DMS79 (cell line): ENCODE measurements around the gene ANO5.

ENCODE experiments used
- DNase-seq: peaks from one replicate; lab custom pipeline; 2025; lab: John Stamatoyannopoulos, UW

Gene ANO5, protein sequence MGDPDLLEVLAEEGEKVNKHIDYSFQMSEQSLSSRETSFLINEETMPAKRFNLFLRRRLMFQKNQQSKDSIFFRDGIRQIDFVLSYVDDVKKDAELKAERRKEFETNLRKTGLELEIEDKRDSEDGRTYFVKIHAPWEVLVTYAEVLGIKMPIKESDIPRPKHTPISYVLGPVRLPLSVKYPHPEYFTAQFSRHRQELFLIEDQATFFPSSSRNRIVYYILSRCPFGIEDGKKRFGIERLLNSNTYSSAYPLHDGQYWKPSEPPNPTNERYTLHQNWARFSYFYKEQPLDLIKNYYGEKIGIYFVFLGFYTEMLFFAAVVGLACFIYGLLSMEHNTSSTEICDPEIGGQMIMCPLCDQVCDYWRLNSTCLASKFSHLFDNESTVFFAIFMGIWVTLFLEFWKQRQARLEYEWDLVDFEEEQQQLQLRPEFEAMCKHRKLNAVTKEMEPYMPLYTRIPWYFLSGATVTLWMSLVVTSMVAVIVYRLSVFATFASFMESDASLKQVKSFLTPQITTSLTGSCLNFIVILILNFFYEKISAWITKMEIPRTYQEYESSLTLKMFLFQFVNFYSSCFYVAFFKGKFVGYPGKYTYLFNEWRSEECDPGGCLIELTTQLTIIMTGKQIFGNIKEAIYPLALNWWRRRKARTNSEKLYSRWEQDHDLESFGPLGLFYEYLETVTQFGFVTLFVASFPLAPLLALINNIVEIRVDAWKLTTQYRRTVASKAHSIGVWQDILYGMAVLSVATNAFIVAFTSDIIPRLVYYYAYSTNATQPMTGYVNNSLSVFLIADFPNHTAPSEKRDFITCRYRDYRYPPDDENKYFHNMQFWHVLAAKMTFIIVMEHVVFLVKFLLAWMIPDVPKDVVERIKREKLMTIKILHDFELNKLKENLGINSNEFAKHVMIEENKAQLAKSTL

DNA sequence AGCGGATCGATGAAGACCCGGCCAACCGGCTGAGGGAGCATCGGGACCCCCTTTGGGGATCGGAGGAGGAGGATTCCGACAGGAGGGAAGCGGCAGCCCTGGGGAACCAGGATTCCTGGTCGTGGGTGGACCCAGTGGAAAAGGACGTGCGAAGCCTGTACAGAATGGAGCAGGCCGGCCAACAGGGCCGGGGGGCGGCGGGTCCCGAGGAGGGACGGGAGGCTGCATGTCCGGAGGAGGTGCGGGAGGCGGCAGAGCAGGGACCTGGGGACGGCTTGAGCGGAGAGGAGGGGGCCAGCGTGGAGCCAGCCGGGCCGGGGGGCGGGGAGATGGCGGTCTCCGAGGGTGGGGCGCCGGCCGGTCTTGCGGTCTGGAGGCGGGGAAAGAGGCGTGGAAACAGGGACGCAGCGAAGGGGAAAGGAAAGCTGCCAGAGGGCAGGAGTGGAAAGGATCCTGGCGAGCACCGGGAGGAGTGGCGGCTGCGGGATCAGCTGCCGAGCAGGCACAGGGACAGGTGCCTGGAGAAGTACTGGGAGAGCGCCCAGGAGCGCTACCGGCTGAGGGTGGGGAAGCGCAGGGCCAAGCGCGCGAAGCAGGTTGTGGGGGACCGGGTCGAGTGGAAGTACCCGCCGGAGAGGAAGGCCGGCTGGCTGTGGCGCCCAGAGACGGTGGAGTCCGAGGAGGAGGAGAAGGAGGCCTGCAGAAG is at the start of gene ANO5:
TSS of gene ANO5 (plus strand) at position 444 of the 706 bp plus-strand sequence. CDS start 408 bp downstream, outside the sequence.
- DNase-seq: peak; percentile 45

DNA sequence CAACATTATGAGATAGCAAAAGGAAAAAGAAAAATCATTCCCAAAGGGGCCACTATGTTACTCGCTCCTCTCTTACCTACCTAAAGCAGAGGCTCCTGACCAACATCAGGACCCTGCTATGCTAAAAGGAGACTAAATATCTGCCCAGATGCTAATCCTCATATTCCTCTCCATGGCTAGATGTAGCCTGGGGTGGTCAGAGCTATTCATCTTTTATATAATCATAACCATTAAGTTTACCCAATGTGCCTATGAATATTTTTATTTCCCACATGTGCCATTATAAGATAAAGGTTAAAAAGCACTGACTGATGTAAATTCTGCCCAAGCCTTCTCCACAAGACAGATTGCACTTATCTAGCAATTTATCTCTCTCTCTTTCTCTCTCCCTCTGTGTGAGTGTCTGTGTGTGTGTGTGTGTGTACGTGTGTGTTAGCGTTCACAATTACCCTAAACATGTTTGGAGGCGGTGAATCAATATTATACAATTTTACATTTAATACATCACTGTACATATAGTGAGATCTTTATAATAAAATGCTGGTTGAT is 41.2 kb upstream of the ANO5 start:
- no peak for DNase-seq

DNA sequence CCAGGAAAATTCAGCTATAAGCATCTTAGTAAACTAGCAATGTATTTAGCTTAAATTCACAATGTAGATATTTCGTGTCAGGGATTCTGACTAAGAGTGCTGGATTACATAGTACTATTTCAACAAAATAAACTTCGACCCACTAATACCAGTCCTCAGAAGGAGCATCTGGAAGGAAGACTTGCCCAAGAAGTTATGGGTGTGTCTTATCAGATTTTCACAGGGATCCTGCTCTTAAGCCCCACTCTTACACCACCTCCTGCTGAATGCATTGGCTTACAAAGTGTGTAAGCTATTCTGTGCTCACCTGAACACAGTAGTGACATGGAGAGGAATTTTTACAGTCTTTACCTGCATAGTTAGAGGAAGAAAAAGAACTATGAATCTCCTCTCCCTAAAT is 35.4 kb upstream of the ANO5 start:
- DNase-seq: no peak

DNA sequence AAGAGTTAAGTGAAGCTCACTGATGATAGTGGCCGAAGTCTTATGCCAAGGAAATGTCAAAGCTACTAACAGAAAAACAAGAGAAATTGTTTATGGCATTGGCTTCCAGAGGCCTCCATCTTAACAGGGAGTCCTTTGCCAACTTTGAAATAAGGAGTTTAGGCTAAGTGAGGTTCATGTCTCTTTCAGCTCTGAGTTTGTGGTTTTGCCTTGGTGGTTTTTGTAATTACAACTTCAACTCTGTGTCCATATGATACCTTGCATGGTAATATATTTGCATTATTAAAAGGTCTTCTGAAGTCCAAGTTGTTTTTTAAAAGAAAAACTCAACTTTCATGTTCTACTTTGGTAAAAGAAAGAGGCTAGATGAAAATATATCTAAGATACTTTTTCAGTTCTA is 31.4 kb upstream of the ANO5 start:
- DNase-seq: no peak

GRCh38 chr11:22162756-22163155 is 30.1 kb upstream of the ANO5 start:
- DNase-seq: no peak

DNA sequence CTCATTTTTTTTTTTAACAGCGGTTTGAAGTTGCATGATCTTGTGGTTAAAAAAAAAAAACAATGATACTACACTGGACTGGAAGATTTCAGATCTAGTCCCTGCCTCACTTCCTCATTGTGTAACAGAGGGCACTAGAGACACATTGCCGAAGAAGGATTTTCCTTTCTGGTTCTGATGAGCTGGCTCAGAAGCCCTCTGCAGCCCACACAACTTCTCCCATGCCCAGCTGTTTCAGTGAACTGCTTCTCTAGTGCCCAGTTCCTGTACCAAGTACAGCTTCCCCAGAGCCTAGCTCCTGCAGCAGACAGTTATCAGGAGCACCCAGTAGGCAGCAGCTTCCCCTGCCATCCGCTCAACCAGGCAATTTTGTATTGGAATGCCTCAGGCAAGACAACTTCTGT is 29.5 kb upstream of the ANO5 start:
- DNase-seq: no peak

DNA sequence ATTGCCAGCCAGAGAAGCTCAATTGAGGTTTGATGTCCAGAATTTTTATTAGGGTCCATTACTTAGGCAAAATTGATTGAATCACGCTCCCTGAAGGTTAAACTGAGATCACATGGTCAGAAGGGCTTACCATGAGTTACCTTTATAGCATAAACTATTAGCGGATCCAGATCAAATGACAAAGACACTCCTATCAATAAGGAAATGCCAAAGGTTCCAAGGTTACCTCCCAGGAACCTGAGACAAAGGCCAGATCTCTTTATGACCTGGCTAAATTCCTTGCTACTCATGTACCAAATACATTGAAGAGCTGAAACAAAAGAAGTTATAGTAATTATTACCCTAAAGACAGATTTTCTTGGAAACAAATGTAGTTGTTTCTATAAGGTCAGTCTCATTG is 27.8 kb upstream of the ANO5 start:
- DNase-seq: no peak

DNA sequence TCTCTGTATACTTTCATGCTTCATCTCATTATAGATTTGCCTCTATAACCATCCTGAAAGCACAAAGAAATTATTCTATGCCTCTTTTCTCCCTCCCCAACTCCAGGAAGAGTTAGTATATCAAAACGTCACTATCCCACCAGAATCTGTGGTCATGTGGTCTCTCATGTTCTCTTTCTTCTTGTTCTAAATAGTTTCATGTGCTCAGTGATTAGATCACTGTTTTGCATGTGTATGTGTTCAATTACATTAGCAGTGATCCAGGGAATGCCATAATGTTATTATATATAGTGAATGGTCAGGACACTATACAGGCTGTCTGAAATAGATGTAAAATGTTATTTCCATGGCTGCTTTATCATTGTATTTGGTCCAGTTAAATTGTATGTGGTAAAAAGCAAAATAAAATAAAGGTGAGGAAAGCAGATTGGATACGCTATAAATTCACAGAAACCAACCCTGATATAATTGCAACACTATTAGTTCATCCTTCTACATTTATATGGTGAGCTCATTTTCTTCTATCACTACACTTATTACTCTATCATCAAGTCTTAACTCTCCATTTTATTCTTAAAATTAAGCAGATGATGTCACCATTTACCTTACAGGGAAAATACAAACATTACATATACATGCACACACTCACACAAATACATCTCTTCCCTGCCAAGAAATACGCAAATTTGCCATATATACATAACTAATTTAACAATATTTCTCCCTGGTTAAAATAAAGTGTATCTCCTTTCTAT is 26.9 kb upstream of the ANO5 start:
- no peak for DNase-seq

DNA sequence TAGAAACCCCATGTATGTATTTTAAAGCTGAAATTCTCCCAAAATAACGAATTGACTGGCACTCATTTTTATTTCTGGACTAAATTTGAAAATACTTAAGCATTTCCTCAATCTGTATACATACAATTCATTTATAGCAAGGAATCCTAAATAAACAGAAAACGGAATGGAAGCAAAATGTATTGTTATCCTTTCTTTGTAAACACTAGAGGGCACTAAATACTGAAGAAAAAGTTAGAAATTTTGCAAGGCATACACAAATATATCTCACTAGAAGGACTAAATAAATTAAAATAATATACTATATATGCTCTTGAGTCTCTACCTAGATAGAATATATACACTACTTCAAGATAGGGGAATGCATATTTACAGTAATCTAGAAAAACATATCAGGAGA is 23.1 kb upstream of the ANO5 start:
- DNase-seq: peak; percentile 32

DNA sequence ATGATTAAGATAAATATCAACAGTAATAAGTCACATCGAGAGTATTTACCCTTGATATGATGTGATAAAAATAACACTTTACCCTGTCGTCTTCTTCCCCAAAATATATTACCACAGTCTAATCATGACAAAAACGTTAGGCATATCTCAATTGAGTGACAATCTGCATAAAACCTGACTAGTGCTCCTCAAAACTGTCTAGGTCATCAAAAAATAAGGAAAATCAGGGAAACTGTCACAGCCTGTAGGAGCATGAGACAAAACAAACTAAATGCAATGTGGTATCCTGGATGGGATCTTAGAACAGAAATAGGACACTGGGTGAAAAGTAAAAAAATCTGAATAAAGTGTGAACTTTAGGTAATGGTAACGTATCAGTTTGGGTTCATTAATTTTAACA is 19.4 kb upstream of the ANO5 start:
- DNase-seq: no peak

- DNase-seq: no peak
These were observed 15.7 kb upstream of the ANO5 start for GRCh38 chr11:22177186-22177585.

- no peak for DNase-seq
These were observed 13.3 kb upstream of the ANO5 start for GRCh38 chr11:22179626-22180025.

- no peak for DNase-seq
These were observed 12.8 kb upstream of the ANO5 start for GRCh38 chr11:22180131-22180530.

DNA sequence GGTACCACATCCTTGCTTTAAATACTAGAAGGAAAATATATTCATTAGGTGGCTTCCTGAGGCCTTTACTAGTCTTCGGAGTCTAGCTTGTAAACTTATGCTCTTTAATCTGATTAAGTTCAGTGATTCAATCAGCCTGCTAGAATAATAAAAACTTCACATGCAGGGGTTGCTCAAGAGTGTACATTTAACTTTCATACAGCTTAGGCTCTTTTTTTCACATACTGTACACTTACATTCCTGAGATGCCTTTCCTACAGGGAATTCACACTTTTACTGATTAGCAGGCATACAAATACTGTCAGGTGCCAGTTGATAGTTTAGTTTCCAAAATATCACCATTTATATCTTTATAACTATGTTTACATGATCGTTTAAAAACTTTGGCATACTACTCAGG is 3.2 kb upstream of the ANO5 start:
- no peak for DNase-seq

GRCh38 chr11:22190827-22191463 is 1.9 kb upstream of the ANO5 start:
- DNase-seq: no peak

DNA sequence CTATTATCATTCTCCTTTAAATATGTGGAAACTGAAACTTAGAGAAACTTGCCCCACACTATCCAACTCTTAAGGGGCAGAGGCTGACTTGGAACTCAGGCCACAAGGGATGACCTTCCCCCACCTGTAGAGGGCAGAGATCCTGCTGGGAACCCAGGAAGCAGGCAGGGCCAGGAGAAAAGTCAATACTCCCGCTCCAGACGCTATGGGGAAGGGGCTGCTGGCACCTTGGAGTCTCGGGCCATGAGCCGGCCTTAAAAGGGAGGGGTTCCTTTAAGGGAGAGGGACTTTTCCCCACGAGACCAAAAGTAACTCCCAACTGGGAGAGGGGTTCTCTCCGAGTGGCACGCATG is 620 bp upstream of the ANO5 start:
- no peak for DNase-seq

DNA sequence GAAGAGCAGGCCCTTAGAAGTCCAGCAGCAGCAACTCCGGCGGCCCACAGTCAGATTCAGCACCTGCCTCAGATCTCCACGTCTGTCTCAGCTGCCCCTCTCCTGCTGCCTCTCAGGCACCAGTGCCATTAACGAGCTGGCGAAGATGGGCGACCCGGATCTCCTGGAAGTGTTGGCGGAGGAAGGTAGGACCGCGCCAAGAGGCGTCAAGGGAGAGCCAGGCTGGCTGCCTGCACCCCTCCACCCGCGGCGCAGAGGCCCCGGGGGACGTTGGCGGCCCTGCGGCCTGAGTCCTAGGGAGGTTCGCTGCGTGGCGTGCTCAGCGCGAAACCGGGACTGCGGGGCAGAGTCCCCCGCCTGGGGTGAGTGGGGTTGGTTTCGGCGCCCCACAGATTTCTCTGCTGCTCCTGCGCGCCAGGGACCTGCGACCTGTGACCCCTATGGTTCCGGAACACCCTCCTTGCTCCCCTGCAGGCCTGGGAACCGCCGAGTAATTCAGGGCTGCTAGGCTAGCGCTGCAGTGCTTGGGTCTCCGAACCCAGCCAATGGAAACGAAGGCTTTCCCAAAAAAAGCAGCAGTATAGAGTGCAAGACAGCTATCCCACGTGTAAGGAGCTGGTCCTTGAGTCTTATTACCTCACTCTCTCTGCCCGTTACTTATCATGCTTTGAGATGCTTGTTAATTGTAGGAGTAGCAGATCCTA is 615 bp downstream of the ANO5 start:
- DNase-seq: peak; percentile 39

- DNase-seq: no peak
These were observed 1.4 kb downstream of the ANO5 start for GRCh38 chr11:22194306-22194705.

DNA sequence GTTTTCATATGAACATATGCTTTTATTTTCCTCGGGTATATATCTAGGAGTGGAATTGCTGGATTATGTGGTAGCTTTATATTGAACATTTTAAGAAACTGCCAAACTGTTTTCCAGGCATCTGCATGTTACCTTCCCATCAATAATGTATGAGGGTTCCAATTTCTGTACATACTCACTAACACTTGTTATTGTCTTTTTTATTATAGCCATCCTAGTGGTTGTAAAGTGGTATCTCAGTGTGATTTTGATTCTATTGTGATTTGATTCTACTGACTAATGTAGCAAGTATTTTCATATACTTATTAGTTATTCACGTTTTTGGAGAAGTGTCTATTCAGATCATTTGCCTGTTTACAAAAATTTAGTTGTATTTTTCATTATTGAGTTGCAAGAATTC is 2.0 kb downstream of the ANO5 start:
- DNase-seq: no peak
